SK-N-SH treated with all-trans-retinoic acid at 6 μM for 48 hours (cell line): Measurements from ENCODE around the gene KIF3C.
"Not testable (repeated sequence)": the region's sequence is repeated elsewhere in the genome, so short reads cannot be mapped to it uniquely, and the experiment has no call there.

ENCODE experiments used
- ATAC-seq: fragments of 200-7000 bp; cut with Tn5 transposase; 3 replicates; pipeline ENCODE4 v1.9.1; 2020; ENCODE audit warnings: mild to moderate bottlenecking, moderate library complexity
- BACH2 ChIP-seq: fragments of 250-450 bp; sonication (Bioruptor Pico); IDR thresholded peaks from 2 replicates; pipeline ENCODE4 v1.9.0; 2021; ENCODE audit warnings: mild to moderate bottlenecking, borderline replicate concordance
- CREB5 ChIP-seq: fragments of 250-450 bp; sonication (Bioruptor Pico); IDR thresholded peaks from 2 replicates; pipeline ENCODE4 v1.5.1; 2020; ENCODE audit warnings: low read depth, mild to moderate bottlenecking, moderate library complexity
- CSDC2 ChIP-seq: fragments of 250-450 bp; sonication (Bioruptor Pico); IDR thresholded peaks from 2 replicates; pipeline ENCODE4 v1.5.0; 2020; ENCODE audit warnings: mild to moderate bottlenecking, moderate library complexity
- CSRNP3 ChIP-seq: fragments of 250-450 bp; sonication (Bioruptor Pico); IDR thresholded peaks from 2 replicates; pipeline ENCODE4 v1.5.1; 2021; ENCODE audit warnings: mild to moderate bottlenecking, moderate library complexity
- GLIS3 ChIP-seq: fragments of 250-450 bp; sonication (Bioruptor Pico); IDR thresholded peaks from 2 replicates; pipeline ENCODE4 v1.5.0; 2020; ENCODE audit warnings: mild to moderate bottlenecking, moderate library complexity
- ISL1 ChIP-seq: fragments of 250-450 bp; sonication (Bioruptor Pico); IDR thresholded peaks from 2 replicates; pipeline ENCODE4 v2.1.2; 2022; ENCODE audit warnings: mild to moderate bottlenecking, moderate library complexity
- OSR1 ChIP-seq: fragments of 250-450 bp; sonication (Bioruptor Pico); IDR thresholded peaks from 2 replicates; pipeline ENCODE4 v1.8.0; 2022; ENCODE audit warnings: moderate library complexity, mild to moderate bottlenecking, inconsistent platforms
- PATZ1 ChIP-seq: fragments of 250-450 bp; sonication (Bioruptor Pico); IDR thresholded peaks from 2 replicates; pipeline ENCODE4 v1.8.0; 2020; ENCODE audit warnings: mild to moderate bottlenecking, moderate library complexity, borderline replicate concordance
- PPARA ChIP-seq: fragments of 250-450 bp; sonication (Bioruptor Pico); IDR thresholded peaks from 2 replicates; pipeline ENCODE4 v1.5.0; 2020; ENCODE audit warnings: mild to moderate bottlenecking, borderline replicate concordance
- SNAI2 ChIP-seq: fragments of 250-450 bp; sonication (Bioruptor Pico); IDR thresholded peaks from 2 replicates; pipeline ENCODE4 v1.5.0; 2020; ENCODE audit warnings: mild to moderate bottlenecking, moderate library complexity
- TCF4 ChIP-seq: fragments of 250-450 bp; sonication (Bioruptor Pico); IDR thresholded peaks from 2 replicates; pipeline ENCODE4 v1.8.0; 2021; ENCODE audit warnings: mild to moderate bottlenecking, moderate library complexity, borderline replicate concordance
- ZC3H10 ChIP-seq: fragments of 250-450 bp; sonication (Bioruptor Pico); IDR thresholded peaks from 2 replicates; pipeline ENCODE4 v1.5.1; 2021; ENCODE audit warnings: mild to moderate bottlenecking, moderate library complexity
- ZFP3 ChIP-seq: fragments of 250-450 bp; sonication (Bioruptor Pico); IDR thresholded peaks from 2 replicates; pipeline ENCODE4 v1.5.0; 2020; ENCODE audit warnings: mild to moderate bottlenecking, moderate library complexity
- ZFP30 ChIP-seq: fragments of 450-650 bp; formaldehyde crosslinking; IDR thresholded peaks from 2 replicates; pipeline ENCODE4 v1.5.0; 2022; ENCODE audit warnings: mild to moderate bottlenecking, moderate library complexity
- ZNF565 ChIP-seq: fragments of 450-650 bp; formaldehyde crosslinking; conservative IDR thresholded peaks from 2 replicates; pipeline ENCODE4 v1.5.0; 2020; ENCODE audit warnings: low read depth, mild to moderate bottlenecking, moderate library complexity
- ZNF70 ChIP-seq: fragments of 450-650 bp; formaldehyde crosslinking; IDR thresholded peaks from 2 replicates; pipeline ENCODE4 v1.5.0; 2020; ENCODE audit warnings: mild to moderate bottlenecking, moderate library complexity
- TF ChIP-seq, protein P1 (sequence below): fragments of 250-450 bp; sonication (Bioruptor Pico); IDR thresholded peaks from 2 replicates; pipeline ENCODE4 v1.5.0; 2020; ENCODE audit warnings: mild to moderate bottlenecking, moderate library complexity
- TF ChIP-seq, protein P2 (sequence below): fragments of 250-450 bp; sonication (Bioruptor Pico); IDR thresholded peaks from 2 replicates; pipeline ENCODE4 v1.8.0; 2021; ENCODE audit warnings: low read depth, mild to moderate bottlenecking, moderate library complexity, borderline replicate concordance

The KIF3C gene

GRCh38 chr2:26020231-26020640, 37.9 kb upstream of the KIF3C start (continued):
- TF ChIP-seq ZNF565 (CRISPR knock-in tag) (no peak), ZNF70 (no peak), ISL1 (CRISPR knock-in tag) (no peak), GLIS3 (no peak), OSR1 (no peak)
- TF ChIP-seq, protein P1, sequence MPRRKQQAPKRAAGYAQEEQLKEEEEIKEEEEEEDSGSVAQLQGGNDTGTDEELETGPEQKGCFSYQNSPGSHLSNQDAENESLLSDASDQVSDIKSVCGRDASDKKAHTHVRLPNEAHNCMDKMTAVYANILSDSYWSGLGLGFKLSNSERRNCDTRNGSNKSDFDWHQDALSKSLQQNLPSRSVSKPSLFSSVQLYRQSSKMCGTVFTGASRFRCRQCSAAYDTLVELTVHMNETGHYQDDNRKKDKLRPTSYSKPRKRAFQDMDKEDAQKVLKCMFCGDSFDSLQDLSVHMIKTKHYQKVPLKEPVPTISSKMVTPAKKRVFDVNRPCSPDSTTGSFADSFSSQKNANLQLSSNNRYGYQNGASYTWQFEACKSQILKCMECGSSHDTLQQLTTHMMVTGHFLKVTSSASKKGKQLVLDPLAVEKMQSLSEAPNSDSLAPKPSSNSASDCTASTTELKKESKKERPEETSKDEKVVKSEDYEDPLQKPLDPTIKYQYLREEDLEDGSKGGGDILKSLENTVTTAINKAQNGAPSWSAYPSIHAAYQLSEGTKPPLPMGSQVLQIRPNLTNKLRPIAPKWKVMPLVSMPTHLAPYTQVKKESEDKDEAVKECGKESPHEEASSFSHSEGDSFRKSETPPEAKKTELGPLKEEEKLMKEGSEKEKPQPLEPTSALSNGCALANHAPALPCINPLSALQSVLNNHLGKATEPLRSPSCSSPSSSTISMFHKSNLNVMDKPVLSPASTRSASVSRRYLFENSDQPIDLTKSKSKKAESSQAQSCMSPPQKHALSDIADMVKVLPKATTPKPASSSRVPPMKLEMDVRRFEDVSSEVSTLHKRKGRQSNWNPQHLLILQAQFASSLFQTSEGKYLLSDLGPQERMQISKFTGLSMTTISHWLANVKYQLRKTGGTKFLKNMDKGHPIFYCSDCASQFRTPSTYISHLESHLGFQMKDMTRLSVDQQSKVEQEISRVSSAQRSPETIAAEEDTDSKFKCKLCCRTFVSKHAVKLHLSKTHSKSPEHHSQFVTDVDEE (CRISPR knock-in tag): no peak
- TF ChIP-seq, protein P2, sequence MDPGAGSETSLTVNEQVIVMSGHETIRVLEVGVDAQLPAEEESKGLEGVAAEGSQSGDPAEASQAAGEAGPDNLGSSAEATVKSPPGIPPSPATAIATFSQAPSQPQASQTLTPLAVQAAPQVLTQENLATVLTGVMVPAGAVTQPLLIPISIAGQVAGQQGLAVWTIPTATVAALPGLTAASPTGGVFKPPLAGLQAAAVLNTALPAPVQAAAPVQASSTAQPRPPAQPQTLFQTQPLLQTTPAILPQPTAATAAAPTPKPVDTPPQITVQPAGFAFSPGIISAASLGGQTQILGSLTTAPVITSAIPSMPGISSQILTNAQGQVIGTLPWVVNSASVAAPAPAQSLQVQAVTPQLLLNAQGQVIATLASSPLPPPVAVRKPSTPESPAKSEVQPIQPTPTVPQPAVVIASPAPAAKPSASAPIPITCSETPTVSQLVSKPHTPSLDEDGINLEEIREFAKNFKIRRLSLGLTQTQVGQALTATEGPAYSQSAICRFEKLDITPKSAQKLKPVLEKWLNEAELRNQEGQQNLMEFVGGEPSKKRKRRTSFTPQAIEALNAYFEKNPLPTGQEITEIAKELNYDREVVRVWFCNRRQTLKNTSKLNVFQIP (CRISPR knock-in tag): no peak

- TF ChIP-seq OSR1 (no peak), ISL1 (CRISPR knock-in tag) (0 out of 2 replicates have a peak, but pooled peaks have one; percentile 9)
- ATAC-seq: peak; percentile 99
Observed at GRCh38 chr2:26018184-26019055, 36.1 kb upstream of the KIF3C start.

DNA sequence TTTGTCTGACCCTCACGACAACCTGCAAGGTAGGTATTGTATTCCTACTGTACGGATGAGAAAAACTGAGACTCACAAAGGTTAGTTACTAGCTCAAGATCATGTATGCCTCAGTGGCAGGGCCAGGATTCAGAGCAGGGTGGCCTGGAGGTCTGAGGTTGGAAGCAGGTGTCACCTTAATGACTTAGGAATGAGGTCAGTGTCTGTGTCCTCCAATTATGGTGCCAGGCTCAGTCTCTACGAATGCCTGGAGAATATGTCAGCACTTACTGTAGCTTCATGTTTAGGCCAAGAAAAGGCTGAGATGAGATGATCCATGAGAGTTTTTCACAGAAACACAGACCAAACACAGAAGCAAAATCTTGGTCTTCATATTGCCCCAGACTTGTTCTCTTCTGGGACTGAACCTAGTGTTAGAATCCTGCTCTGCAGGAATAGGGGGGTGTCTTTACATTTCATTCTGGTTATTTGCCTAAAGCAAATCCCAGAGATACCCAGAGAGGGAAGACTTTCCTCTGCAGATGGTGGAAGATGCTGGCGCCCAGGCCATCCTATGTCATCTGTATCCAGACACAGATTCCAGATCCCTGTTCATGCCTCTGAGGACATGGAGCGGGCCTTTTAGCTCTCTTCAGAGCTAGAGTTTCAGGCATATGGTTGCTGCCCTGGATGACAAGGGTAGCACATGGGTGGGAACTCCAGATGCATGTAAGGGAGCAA, 35.3 kb upstream of the KIF3C start:
- no peak for TF ChIP-seq OSR1
- no peak for TF ChIP-seq SNAI2 (CRISPR knock-in tag)
- no peak for TF ChIP-seq BACH2 (CRISPR knock-in tag)
- TF ChIP-seq TCF4 (CRISPR knock-in tag): no peak
- 0 out of 2 replicates have a peak, but pooled peaks have one; percentile 31 for TF ChIP-seq ZFP3 (CRISPR knock-in tag)
- no peak for TF ChIP-seq GLIS3

DNA sequence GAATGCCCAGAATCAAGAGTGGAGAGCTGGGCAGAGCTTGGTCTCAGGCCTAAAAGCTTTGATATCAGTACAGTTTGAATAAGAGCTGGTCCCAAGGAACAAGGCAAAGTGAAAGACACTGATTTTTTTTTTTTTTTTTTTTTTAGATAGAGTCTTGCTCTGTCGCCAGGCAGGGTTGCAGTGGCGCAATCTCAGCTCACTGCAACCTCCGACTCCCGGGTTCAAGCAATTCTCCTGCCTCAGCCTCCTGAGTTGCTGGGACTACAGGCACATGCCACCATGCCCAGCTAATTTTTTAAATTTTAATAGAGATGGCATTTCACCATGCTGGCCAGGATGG, 34.4 kb upstream of the KIF3C start:
- ATAC-seq: not testable (repeated sequence)

More for the DNA sequence above, 35.3 kb upstream of the KIF3C start:
- peak; percentile 67; the same call in 2 of the 3 replicates for ATAC-seq

GRCh38 chr2:26016012-26016705, 33.9 kb upstream of the KIF3C start:
- TF ChIP-seq CSDC2 (CRISPR knock-in tag) (no peak), PATZ1 (CRISPR knock-in tag) (no peak), CREB5 (CRISPR knock-in tag) (no peak), ZFP30 (CRISPR knock-in tag) (no peak), CSRNP3 (no peak), PPARA (CRISPR knock-in tag) (no peak), ZC3H10 (CRISPR knock-in tag) (no peak), GLIS3 (no peak), ZNF70 (no peak)
- ATAC-seq: no peak
